Osteocyte (in vitro differentiated cells): ENCODE measurements around the gene TMPRSS2. TPM values are rescaled to one million over a fixed set of nuclear protein-coding genes. Genes with fewer than 3 reads are reported as not detected.

Experiments
- DNase-seq: peaks from one replicate; pipeline ENCODE4 v3.0.0; 2021; ENCODE audit warnings: mixed read lengths; ENCODE audit not compliant: unreplicated experiment; ENCODE audit errors: extremely low spot score
- H3K27ac Mint-ChIP-seq: one replicate; pipeline ENCODE4 v1.8.0; 2021; ENCODE audit warnings: mild to moderate bottlenecking, mixed read lengths; ENCODE audit not compliant: unreplicated experiment
- H3K27me3 Mint-ChIP-seq: one replicate; pipeline ENCODE4 v1.8.0; 2021; ENCODE audit warnings: mixed read lengths; ENCODE audit not compliant: unreplicated experiment
- H3K36me3 Mint-ChIP-seq: one replicate; pipeline ENCODE4 v1.8.0; 2021; ENCODE audit warnings: mixed read lengths; ENCODE audit not compliant: unreplicated experiment
- H3K4me1 Mint-ChIP-seq: one replicate; pipeline ENCODE4 v1.8.0; 2021; ENCODE audit warnings: mixed read lengths; ENCODE audit not compliant: unreplicated experiment
- H3K4me3 Mint-ChIP-seq: one replicate; pipeline ENCODE4 v1.8.0; 2021; ENCODE audit warnings: mild to moderate bottlenecking, moderate library complexity, mixed read lengths; ENCODE audit not compliant: unreplicated experiment
- H3K9me3 Mint-ChIP-seq: one replicate; pipeline ENCODE4 v1.8.0; 2021; ENCODE audit warnings: mixed read lengths; ENCODE audit not compliant: unreplicated experiment
- total RNA-seq: library from RNA; stranded (reverse); gene quantifications from 2 replicates; pipeline ENCODE4 v1.2.1, GENCODE V29; 2021
- TF ChIP-seq, protein P1 (sequence below): fragments of 200-600 bp; sonication (generic); IDR thresholded peaks from 2 replicates; pipeline ENCODE4 v1.5.0; 2021; ENCODE audit warnings: antibody characterized with exemption, mild to moderate bottlenecking, moderate library complexity

TMPRSS2 gene
- total RNA-seq, 1 donor from 2014 or later: 0.21 TPM

DNA sequence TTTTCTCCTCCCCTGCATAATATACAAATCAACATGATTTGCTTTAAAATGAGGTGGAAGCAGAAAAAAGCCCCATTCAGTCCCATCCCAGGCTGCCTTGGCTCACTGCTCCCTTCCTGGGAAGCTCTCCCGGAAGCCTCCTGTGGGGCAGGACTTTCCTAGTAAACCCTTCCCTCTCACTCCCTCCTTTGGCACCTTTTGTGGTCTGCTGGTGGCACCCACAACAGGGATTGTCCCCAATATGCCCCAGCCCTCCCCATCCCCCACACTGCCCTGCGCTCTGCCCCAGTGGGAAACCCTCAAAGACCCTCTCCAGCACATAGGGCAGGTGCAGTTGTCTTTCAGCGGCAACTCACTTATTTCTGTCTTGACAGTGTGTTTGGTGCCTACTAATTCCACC is 1.8 kb upstream of the TMPRSS2 start:
- peaks cover 10% of the 10 kb centered on the region for H3K4me1 Mint-ChIP-seq
- no peak overlapping the region for H3K27ac Mint-ChIP-seq
- H3K27me3 Mint-ChIP-seq: peaks cover 47% of the 10 kb centered on the region
- no peaks in the 10 kb centered on the region for H3K9me3 Mint-ChIP-seq
- H3K36me3 Mint-ChIP-seq: no peaks in the 10 kb centered on the region
- TF ChIP-seq, protein P1, sequence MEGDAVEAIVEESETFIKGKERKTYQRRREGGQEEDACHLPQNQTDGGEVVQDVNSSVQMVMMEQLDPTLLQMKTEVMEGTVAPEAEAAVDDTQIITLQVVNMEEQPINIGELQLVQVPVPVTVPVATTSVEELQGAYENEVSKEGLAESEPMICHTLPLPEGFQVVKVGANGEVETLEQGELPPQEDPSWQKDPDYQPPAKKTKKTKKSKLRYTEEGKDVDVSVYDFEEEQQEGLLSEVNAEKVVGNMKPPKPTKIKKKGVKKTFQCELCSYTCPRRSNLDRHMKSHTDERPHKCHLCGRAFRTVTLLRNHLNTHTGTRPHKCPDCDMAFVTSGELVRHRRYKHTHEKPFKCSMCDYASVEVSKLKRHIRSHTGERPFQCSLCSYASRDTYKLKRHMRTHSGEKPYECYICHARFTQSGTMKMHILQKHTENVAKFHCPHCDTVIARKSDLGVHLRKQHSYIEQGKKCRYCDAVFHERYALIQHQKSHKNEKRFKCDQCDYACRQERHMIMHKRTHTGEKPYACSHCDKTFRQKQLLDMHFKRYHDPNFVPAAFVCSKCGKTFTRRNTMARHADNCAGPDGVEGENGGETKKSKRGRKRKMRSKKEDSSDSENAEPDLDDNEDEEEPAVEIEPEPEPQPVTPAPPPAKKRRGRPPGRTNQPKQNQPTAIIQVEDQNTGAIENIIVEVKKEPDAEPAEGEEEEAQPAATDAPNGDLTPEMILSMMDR: no peak
- no peak overlapping the region for H3K4me3 Mint-ChIP-seq
- no peak for DNase-seq

DNA sequence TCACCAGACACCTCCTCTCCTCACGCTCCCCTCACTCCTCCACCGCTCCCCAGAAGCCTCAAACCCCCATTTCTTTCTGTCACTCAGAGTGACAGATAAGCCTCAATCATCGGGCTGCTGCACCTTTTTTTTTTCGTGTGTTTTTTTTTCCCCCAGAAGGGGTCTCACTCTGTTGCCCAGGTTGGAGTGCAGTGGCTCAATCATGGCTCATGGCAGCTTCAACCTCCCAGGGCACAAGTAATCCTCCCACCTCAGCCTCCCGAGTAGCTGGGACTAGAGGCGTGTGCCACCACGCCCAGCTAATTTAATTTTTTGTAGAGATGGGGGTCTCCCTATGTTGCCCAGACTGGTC is 1.2 kb upstream of the TMPRSS2 start:
- TF ChIP-seq, protein P1: no peak
- Mint-ChIP-seq H3K27me3 (peaks cover 51% of the 10 kb centered on the region), H3K36me3 (no peaks in the 10 kb centered on the region), H3K4me1 (peaks cover 10% of the 10 kb centered on the region), H3K4me3 (no peak overlapping the region), H3K27ac (no peak overlapping the region), H3K9me3 (no peaks in the 10 kb centered on the region)
- DNase-seq: no peak

GRCh38 chr21:41508415-41509144 is 622 bp upstream of the TMPRSS2 start:
- DNase-seq: no peak
- no peaks in the 10 kb centered on the region for H3K9me3 Mint-ChIP-seq
- H3K27me3 Mint-ChIP-seq: peaks cover 56% of the 10 kb centered on the region
- H3K4me1 Mint-ChIP-seq: peaks cover 10% of the 10 kb centered on the region
- no peak overlapping the region for H3K4me3 Mint-ChIP-seq
- H3K27ac Mint-ChIP-seq: no peak overlapping the region
- H3K36me3 Mint-ChIP-seq: no peaks in the 10 kb centered on the region
- TF ChIP-seq, protein P1: no peak

GRCh38 chr21:41506611-41507520 is 1.1 kb downstream of the TMPRSS2 start:
- Mint-ChIP-seq H3K36me3 (no peaks in the 10 kb centered on the region), H3K27ac (no peak overlapping the region), H3K4me3 (peak overlapping the region; percentile 59), H3K9me3 (no peaks in the 10 kb centered on the region), H3K27me3 (peaks cover 69% of the 10 kb centered on the region), H3K4me1 (peaks cover 10% of the 10 kb centered on the region)
- TF ChIP-seq, protein P1: no peak
- DNase-seq: no peak

- Mint-ChIP-seq H3K36me3 (no peaks in the 10 kb centered on the region), H3K4me3 (no peak overlapping the region), H3K27ac (no peak overlapping the region), H3K4me1 (peaks cover 10% of the 10 kb centered on the region), H3K27me3 (peaks cover 68% of the 10 kb centered on the region), H3K9me3 (no peaks in the 10 kb centered on the region)
- no peak for DNase-seq
- TF ChIP-seq, protein P1: no peak
These were observed 1.9 kb downstream of the TMPRSS2 start for GRCh38 chr21:41506005-41506594.
